ENCODE measurements around the gene ARAP2. TPM values are rescaled to one million over a fixed set of nuclear protein-coding genes. Genes with fewer than 3 reads are reported as not detected.

ARAP2 gene
- total RNA-seq, 2 donors from 2014 or later = 10.1 to 12.8 TPM

- intact Hi-C loops (cut with DNase I) = no loop called here
- no peak for DNase-seq (ENCODE audit: low spot score)
Measured at GRCh38 chr4:36264207-36264826, 20.0 kb upstream of the ARAP2 start.

GRCh38 chr4:36260731-36261130 is 16.4 kb upstream of the ARAP2 start:
- intact Hi-C loops (cut with DNase I) = no loop called here
- DNase-seq (ENCODE audit: low spot score) = no peak

GRCh38 chr4:36256398-36256891 is 12.1 kb upstream of the ARAP2 start:
- intact Hi-C loops (cut with DNase I) = no loop called here
- no peak for DNase-seq (ENCODE audit: low spot score)

GRCh38 chr4:36255577-36255976 is 11.3 kb upstream of the ARAP2 start:
- no peak for DNase-seq (ENCODE audit: low spot score)
- intact Hi-C loops (cut with DNase I) = no loop called here

GRCh38 chr4:36254371-36254770 is 10.1 kb upstream of the ARAP2 start:
- intact Hi-C loops (cut with DNase I) = no loop called here
- no peak for DNase-seq (ENCODE audit: low spot score)

GRCh38 chr4:36251983-36252382 is 7.7 kb upstream of the ARAP2 start:
- intact Hi-C loops (cut with DNase I) = no loop called here
- DNase-seq (ENCODE audit: low spot score) = no peak

- DNase-seq (ENCODE audit: low spot score) = no peak
- intact Hi-C loops (cut with DNase I) = no loop called here
Measured at GRCh38 chr4:36249610-36250009, 5.3 kb upstream of the ARAP2 start.

- DNase-seq (ENCODE audit: low spot score) = peak; percentile 83
- intact Hi-C loops (cut with DNase I) = no loop called here
Measured at GRCh38 chr4:36243355-36244256, 708 bp downstream of the ARAP2 start.

GRCh38 chr4:36242629-36243354 is 1.5 kb downstream of the ARAP2 start:
- DNase-seq (ENCODE audit: low spot score) = no peak
- intact Hi-C loops (cut with DNase I) = no loop called here

GRCh38 chr4:36241771-36242170 is 2.5 kb downstream of the ARAP2 start:
- DNase-seq (ENCODE audit: low spot score) = no peak
- intact Hi-C loops (cut with DNase I) = no loop called here

- no peak for DNase-seq (ENCODE audit: low spot score)
- intact Hi-C loops (cut with DNase I) = no loop called here
Measured at GRCh38 chr4:36237366-36238313, 6.7 kb downstream of the ARAP2 start.

- no peak for DNase-seq (ENCODE audit: low spot score)
- intact Hi-C loops (cut with DNase I) = no loop called here
Measured at GRCh38 chr4:36236159-36236558, 8.2 kb downstream of the ARAP2 start.

- DNase-seq (ENCODE audit: low spot score) = no peak
- intact Hi-C loops (cut with DNase I) = no loop called here
Measured at GRCh38 chr4:36235306-36235705, 9.0 kb downstream of the ARAP2 start.

- DNase-seq (ENCODE audit: low spot score) = no peak
- intact Hi-C loops (cut with DNase I) = no loop called here
Measured at GRCh38 chr4:36233567-36234266, 10.6 kb downstream of the ARAP2 start.

- DNase-seq (ENCODE audit: low spot score) = no peak
- intact Hi-C loops (cut with DNase I) = no loop called here
Measured at GRCh38 chr4:36230534-36230933, 13.8 kb downstream of the ARAP2 start.

GRCh38 chr4:36227913-36228312 is 16.4 kb downstream of the ARAP2 start:
- intact Hi-C loops (cut with DNase I) = no loop called here
- DNase-seq (ENCODE audit: low spot score) = no peak

- no peak for DNase-seq (ENCODE audit: low spot score)
- intact Hi-C loops (cut with DNase I) = no loop called here
Measured at GRCh38 chr4:36226430-36227227, 17.7 kb downstream of the ARAP2 start.
